ENCODE measurements around the gene SAMD5.

SAMD5 gene

GRCh38 chr6:147560670-147561069, 52.2 kb downstream of the SAMD5 start:
- H3K27ac ChIP-seq = no peak overlapping the region
- H3K9me3 ChIP-seq = peaks cover 0 to 4% (median 0%) of the 10 kb centered on the region in 3 donors
- H3K36me3 ChIP-seq = no peaks in the 10 kb centered on the region
- no peaks in the 10 kb centered on the region for H3K4me1 ChIP-seq
- intact Hi-C loops (cut with DNase I; ENCODE audit: low total_unique reads) = no loop called here
- DNase-seq = no peak
- H3K4me3 ChIP-seq = no peak overlapping the region
- H3K27me3 ChIP-seq = no peaks in the 10 kb centered on the region
- TF ChIP-seq, protein P1, sequence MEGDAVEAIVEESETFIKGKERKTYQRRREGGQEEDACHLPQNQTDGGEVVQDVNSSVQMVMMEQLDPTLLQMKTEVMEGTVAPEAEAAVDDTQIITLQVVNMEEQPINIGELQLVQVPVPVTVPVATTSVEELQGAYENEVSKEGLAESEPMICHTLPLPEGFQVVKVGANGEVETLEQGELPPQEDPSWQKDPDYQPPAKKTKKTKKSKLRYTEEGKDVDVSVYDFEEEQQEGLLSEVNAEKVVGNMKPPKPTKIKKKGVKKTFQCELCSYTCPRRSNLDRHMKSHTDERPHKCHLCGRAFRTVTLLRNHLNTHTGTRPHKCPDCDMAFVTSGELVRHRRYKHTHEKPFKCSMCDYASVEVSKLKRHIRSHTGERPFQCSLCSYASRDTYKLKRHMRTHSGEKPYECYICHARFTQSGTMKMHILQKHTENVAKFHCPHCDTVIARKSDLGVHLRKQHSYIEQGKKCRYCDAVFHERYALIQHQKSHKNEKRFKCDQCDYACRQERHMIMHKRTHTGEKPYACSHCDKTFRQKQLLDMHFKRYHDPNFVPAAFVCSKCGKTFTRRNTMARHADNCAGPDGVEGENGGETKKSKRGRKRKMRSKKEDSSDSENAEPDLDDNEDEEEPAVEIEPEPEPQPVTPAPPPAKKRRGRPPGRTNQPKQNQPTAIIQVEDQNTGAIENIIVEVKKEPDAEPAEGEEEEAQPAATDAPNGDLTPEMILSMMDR (IDR thresholded peaks at IDR 0.05) = no peak

DNA sequence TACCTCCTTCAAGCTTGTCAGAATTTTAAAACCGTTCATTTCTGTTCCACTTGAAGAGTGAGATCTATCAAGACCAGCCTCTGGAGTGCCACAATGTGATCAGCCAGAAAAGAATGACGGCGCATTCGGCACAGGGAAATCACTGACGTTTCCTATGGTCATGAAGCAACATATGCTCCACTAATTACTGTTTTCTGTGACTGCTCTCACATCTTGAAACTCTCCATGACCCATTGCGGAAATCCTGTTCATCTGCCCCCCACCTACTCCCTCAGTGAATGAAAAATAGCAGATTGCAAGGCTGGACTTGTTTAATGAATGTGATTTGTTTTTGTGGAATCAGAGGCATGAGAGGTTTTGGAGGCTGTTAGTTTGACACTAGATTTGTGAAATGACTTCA, 53.2 kb downstream of the SAMD5 start:
- TF ChIP-seq, protein P1 (IDR thresholded peaks at IDR 0.05) = no peak
- H3K4me3 ChIP-seq = no peak overlapping the region
- H3K27me3 ChIP-seq = no peaks in the 10 kb centered on the region
- intact Hi-C loops (cut with DNase I; ENCODE audit: low total_unique reads) = no loop called here
- H3K9me3 ChIP-seq = peaks cover 0 to 4% (median 0%) of the 10 kb centered on the region in 3 donors
- H3K36me3 ChIP-seq = no peaks in the 10 kb centered on the region
- DNase-seq = no peak
- no peak overlapping the region for H3K27ac ChIP-seq
- H3K4me1 ChIP-seq = no peaks in the 10 kb centered on the region

DNA sequence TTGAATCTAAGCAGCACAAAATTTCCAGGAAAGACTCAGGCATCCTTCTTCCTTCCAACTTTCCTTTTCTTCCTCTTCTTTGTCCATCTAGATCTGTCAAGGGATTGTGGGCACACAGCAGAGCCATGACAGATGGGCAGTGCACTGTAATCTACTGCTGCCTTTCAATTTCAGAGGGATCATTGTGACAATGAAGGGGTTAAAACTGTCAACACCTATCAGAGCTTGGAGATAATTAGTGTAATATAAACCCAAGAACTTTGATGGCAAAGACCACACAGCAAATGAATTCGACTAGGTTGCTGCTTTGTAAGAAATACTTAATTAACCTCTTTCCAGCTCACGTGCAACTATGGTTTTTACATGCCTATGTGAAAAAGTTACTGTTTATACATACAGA, 55.0 kb downstream of the SAMD5 start:
- DNase-seq = no peak
- Histone ChIP-seq H3K27me3 (no peaks in the 10 kb centered on the region), H3K36me3 (no peaks in the 10 kb centered on the region), H3K4me3 (no peak overlapping the region), H3K9me3 (no peaks in the 10 kb centered on the region), H3K27ac (no peak overlapping the region), H3K4me1 (no peaks in the 10 kb centered on the region)
- TF ChIP-seq, protein P1 (IDR thresholded peaks at IDR 0.05) = no peak
- intact Hi-C loops (cut with DNase I; ENCODE audit: low total_unique reads) = no loop called here

GRCh38 chr6:147564556-147564955, 56.1 kb downstream of the SAMD5 start:
- Histone ChIP-seq H3K9me3 (no peaks in the 10 kb centered on the region), H3K4me3 (no peak overlapping the region), H3K27ac (no peak overlapping the region), H3K36me3 (no peaks in the 10 kb centered on the region), H3K4me1 (no peaks in the 10 kb centered on the region), H3K27me3 (no peaks in the 10 kb centered on the region)
- intact Hi-C loops (cut with DNase I; ENCODE audit: low total_unique reads) = no loop called here
- TF ChIP-seq, protein P1 (IDR thresholded peaks at IDR 0.05) = no peak
- DNase-seq = no peak

DNA sequence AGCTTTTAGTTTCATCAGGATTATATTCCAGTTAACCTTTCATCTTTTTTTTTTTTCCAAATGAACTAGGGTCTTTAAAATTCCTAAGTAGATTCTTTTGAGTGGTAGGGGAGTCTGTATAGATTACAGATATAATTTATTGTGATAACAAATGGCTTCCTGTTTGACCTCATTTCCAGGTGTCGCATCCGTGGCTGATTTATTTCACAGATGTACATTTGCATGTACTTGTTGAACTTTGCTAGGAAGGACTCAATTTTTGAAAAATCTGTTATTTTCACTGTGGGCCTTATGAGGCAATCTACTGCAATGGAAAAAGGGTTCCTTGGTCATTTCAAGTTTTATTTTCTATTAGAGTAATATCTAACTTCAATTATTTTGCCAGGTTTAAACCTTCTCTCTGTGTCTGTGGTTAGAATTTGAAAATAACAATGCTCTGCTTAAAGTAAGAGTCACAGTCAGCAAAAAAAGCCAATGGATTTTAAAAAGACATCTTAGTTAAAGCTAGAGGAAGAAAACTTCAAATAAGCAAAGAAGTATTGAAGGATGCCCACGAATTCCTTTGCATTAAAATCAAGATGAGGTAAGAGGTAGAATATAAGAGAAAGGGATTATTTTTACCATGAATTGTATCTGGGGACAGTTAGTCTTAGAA, 57.9 kb downstream of the SAMD5 start:
- intact Hi-C loops (cut with DNase I; ENCODE audit: low total_unique reads) = no loop called here
- Histone ChIP-seq H3K4me3 (no peak overlapping the region), H3K4me1 (no peaks in the 10 kb centered on the region), H3K27ac (no peak overlapping the region), H3K9me3 (no peaks in the 10 kb centered on the region), H3K27me3 (no peaks in the 10 kb centered on the region), H3K36me3 (no peaks in the 10 kb centered on the region)
- TF ChIP-seq, protein P1 (IDR thresholded peaks at IDR 0.05) = no peak
- DNase-seq = no peak

Measured in tibial artery (tissue), 4 donors.